Measurements from ENCODE around the gene ADD3. TPM values are rescaled to one million over a fixed set of nuclear protein-coding genes. Genes with fewer than 3 reads are reported as not detected.

The ADD3 gene
- total and polyA plus RNA-seq, 10 of the 15 experiments (the other 5 are each of a cell fraction or from before 2014, with no cell fraction given), result 27.3 to 129 (median 67.8) TPM

DNA sequence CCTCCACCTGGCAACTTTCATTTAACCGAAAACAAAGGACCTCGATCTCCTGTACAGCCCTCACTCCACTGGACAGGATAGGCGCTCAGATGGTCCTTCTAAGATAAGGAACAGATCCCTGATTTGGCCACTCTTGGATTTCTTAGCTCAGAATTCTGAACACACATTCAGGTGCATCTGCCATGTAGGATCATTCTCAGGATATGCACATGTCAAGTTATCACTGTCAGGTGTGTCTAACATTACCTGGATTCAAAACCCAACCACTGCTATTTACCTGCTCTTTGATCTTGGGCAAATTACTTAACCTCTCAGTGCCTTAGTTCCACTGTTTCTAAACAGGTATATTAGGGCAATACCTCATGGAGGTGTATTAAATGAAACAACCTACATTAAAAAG is 12.2 kb upstream of the ADD3 start:
- Histone ChIP-seq H3K27me3 (replicated peaks in 1 of 2; ENCODE audit: control insufficient read depth in 2 of 2, insufficient read depth in 2 of 2, low read length in 1 of 2) (no peaks in the 10 kb centered on the region), H3K27ac (ENCODE audit: control insufficient read depth, insufficient read depth) (no peak overlapping the region), H3K36me3 (ENCODE audit: control insufficient read depth in 2 of 2, insufficient read depth in 2 of 2, low read length in 1 of 2) (no peaks in the 10 kb centered on the region), H2AFZ (ENCODE audit: control insufficient read depth, low read depth, low read length) (no peak overlapping the region), H3K4me2 (ENCODE audit: control insufficient read depth, insufficient read depth) (no peak overlapping the region), H3K9ac (ENCODE audit: control insufficient read depth, insufficient read depth, low read length) (no peak overlapping the region), H3K4me3 (no peak overlapping the region), H3K9me3 (replicated peaks; ENCODE audit: control insufficient read depth, insufficient read depth, low read length) (no peaks in the 10 kb centered on the region), H3K4me1 (ENCODE audit: control insufficient read depth, insufficient read depth, low read length) (peaks cover 14% of the 10 kb centered on the region), H4K20me1 (ENCODE audit: control insufficient read depth, insufficient read depth) (no peaks in the 10 kb centered on the region), H3K79me2 (ENCODE audit: control insufficient read depth, insufficient read depth, low read length) (no peaks in the 10 kb centered on the region)
- intact Hi-C loops (cut with micrococcal nuclease; ENCODE audit: unreplicated experiment), result no loop called here
- POLR2A ChIA-PET, result no interaction called here
- RAD21 ChIA-PET (ENCODE audit: unreplicated experiment), result no interaction called here
- CTCF ChIA-PET, result no interaction called here
- no peak for ATAC-seq
- WGBS (ENCODE audit: insufficient coverage, insufficient replicate concordance, low lambda C conversion rate, missing lambda C conversion rate), result 92% methylated on average over 3 of the region's 3 CpGs
- TF ChIP-seq, protein P1, sequence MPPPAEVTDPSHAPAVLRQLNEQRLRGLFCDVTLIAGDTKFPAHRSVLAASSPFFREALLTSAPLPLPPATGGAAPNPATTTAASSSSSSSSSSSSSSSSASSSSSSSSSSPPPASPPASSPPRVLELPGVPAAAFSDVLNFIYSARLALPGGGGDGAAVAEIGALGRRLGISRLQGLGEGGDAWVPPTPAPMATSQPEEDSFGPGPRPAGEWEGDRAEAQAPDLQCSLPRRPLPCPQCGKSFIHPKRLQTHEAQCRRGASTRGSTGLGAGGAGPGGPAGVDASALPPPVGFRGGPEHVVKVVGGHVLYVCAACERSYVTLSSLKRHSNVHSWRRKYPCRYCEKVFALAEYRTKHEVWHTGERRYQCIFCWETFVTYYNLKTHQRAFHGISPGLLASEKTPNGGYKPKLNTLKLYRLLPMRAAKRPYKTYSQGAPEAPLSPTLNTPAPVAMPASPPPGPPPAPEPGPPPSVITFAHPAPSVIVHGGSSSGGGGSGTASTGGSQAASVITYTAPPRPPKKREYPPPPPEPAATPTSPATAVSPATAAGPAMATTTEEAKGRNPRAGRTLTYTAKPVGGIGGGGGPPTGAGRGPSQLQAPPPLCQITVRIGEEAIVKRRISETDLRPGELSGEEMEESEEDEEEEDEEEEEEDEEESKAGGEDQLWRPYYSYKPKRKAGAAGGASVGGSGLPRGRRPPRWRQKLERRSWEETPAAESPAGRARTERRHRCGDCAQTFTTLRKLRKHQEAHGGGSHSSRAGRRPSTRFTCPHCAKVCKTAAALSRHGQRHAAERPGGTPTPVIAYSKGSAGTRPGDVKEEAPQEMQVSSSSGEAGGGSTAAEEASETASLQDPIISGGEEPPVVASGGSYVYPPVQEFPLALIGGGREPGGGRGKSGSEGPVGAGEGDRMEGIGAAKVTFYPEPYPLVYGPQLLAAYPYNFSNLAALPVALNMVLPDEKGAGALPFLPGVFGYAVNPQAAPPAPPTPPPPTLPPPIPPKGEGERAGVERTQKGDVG (CRISPR knock-in tag; IDR thresholded peaks at IDR 0.05), result no peak
- no peak for TF ChIP-seq EED (IDR thresholded peaks at IDR 0.05; ENCODE audit: low read depth)
- no peak for TF ChIP-seq NFYA (IDR thresholded peaks at IDR 0.05; ENCODE audit: borderline replicate concordance, low read depth, low read length)
- TF ChIP-seq SMAD5 (IDR thresholded peaks at IDR 0.05; ENCODE audit: low read depth), result no peak
- TF ChIP-seq CREM (IDR thresholded peaks at IDR 0.05; ENCODE audit: low read depth), result no peak
- no peak for DNase-seq (ENCODE audit: low read depth, low spot score)
- no peak for FAIRE-seq
- in situ Hi-C loops (cut with MboI), result no loop called here
- SMC1A ChIA-PET (ENCODE audit: uncharacterized antibody, unreplicated experiment), result interaction anchor here (0.7 kb wide), 1 partner anchor 13 kb away, joined by 3 read pairs; no protein-coding TSS in a partner anchor
- no TSS peak for BruUV-seq (replicated peaks)

All from GM12878 (cell line).